ENCODE results near the gene HORMAD2. TPM values are rescaled to one million over a fixed set of nuclear protein-coding genes. Genes with fewer than 3 reads are reported as not detected.

HORMAD2 gene
- total and polyA plus RNA-seq, 9 of the 15 experiments (the other 6 are each of a cell fraction or from before 2014, with no cell fraction given), result not detected

- TF ChIP-seq CBFA2T2 (conservative IDR thresholded peaks at IDR 0.05) (peak; percentile 57; the same call in 1 of the 2 replicates), SREBF1 (IDR thresholded peaks at IDR 0.05; ENCODE audit: borderline replicate concordance, low read depth, low read length) (no peak), TEAD4 (IDR thresholded peaks at IDR 0.05; ENCODE audit: low read length) (peak; percentile 64), TEAD4 (CRISPR knock-in tag; IDR thresholded peaks at IDR 0.05; ENCODE audit: borderline replicate concordance) (no peak), XRCC3 (IDR thresholded peaks at IDR 0.05) (no peak), POLR2A (conservative IDR thresholded peaks at IDR 0.05) (0 out of 2 replicates have a peak, but pooled peaks have one; percentile 53), RREB1 (CRISPR knock-in tag; IDR thresholded peaks at IDR 0.05) (no peak), RBBP5 (IDR thresholded peaks at IDR 0.05; ENCODE audit: borderline replicate concordance, insufficient read depth, low read length, poor library complexity, severe bottlenecking) (no peak), ZNF146 (CRISPR knock-in tag; IDR thresholded peaks at IDR 0.05; ENCODE audit: unreplicated experiment) (no peak), NFRKB (IDR thresholded peaks at IDR 0.05; ENCODE audit: low read depth) (peak; percentile 72; the same call in 1 of the 2 replicates), CUX1 (CRISPR knock-in tag; IDR thresholded peaks at IDR 0.05) (peak; percentile 31; the same call in 1 of the 2 replicates), BCOR (IDR thresholded peaks at IDR 0.05) (no peak), CREB3 (tag; conservative IDR thresholded peaks at IDR 0.05; ENCODE audit: low read depth) (peak; percentile 84), MLX (CRISPR knock-in tag; conservative IDR thresholded peaks at IDR 0.05) (no peak)
Observed at GRCh38 chr22:30208631-30209603, 128.7 kb downstream of the HORMAD2 start (continued).
